ENCODE results near the gene PARD3. TPM values are rescaled to one million over a fixed set of nuclear protein-coding genes. Genes with fewer than 3 reads are reported as not detected.

The PARD3 gene
- total RNA-seq, 3 donors from 2014 or later, result 48.2 to 93.7 (median 60.6) TPM

DNA sequence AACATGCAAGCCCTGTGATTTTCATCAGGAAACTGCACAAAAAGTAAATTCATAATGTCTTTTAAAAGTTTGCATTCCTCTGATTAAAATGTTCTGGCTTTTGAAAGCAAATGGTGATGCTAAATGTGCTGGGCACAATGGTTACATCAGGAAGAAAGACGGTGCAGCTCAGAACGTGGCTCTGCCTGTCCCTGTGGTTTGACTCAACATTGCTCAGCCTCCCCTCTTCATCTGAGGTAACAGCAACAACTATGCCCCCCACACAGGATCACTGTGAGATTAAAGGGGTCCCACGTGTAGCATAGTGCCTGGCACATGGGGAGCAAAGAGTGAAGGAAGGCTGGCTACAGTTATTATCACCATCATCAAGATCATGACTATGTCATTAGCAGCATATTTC lies 44.0 kb downstream of the PARD3 start:
- Histone ChIP-seq H3K4me3 (no peak overlapping the region), H3K4me1 (no peaks in the 10 kb centered on the region), H3K27ac (peak overlapping the region; percentile 68 to 74), H3K36me3 (no peaks in the 10 kb centered on the region), H3K9me3 (no peaks in the 10 kb centered on the region), H3K27me3 (no peaks in the 10 kb centered on the region)
- no peak for TF ChIP-seq POLR2AphosphoS5 (IDR thresholded peaks at IDR 0.05)
- TF ChIP-seq POLR2A (IDR thresholded peaks at IDR 0.05), result no peak
- TF ChIP-seq, protein P1, sequence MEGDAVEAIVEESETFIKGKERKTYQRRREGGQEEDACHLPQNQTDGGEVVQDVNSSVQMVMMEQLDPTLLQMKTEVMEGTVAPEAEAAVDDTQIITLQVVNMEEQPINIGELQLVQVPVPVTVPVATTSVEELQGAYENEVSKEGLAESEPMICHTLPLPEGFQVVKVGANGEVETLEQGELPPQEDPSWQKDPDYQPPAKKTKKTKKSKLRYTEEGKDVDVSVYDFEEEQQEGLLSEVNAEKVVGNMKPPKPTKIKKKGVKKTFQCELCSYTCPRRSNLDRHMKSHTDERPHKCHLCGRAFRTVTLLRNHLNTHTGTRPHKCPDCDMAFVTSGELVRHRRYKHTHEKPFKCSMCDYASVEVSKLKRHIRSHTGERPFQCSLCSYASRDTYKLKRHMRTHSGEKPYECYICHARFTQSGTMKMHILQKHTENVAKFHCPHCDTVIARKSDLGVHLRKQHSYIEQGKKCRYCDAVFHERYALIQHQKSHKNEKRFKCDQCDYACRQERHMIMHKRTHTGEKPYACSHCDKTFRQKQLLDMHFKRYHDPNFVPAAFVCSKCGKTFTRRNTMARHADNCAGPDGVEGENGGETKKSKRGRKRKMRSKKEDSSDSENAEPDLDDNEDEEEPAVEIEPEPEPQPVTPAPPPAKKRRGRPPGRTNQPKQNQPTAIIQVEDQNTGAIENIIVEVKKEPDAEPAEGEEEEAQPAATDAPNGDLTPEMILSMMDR (IDR thresholded peaks at IDR 0.05), result no peak
- intact Hi-C loops (cut with DNase I; ENCODE audit: low total_unique reads), result no loop called here
- DNase-seq (ENCODE audit: low spot score in 2 of 2), result no peak

DNA sequence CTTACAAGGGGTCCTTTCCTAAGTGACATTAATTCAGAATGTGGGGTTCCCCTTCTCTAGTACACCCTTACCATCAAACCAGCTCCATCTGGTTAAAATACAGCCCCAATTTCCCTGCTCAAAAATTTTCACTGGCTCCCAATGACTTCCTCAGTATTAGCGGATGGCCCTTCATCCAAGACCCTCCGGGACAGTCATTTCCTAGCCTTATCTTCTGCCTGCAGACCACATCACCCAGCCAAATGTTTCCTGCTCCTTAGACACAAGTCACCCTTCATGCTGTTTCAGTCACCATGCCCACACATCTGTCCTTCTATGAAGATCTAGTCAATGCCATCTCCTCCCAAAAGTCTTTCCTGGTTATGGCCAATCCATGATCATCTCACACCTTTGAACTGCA lies 45.2 kb downstream of the PARD3 start:
- H3K4me1 ChIP-seq, result no peaks in the 10 kb centered on the region

DNA sequence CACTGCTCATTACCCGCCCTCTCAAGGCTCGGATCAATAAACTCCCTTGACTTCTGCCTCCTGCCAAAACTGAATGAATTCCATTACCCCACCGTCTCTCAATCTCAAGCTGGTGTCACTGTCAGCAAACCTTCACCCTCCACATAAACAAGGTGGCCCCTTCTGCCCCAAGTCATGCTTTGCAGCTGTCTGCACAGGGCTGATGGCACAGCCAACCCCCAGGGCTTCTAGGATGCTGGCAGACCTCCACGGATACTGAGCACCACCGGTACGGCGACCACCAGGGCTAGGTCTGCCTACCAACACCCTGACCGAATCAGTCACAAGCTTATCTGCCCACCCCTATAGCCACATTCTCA lies 46.1 kb downstream of the PARD3 start:
- Histone ChIP-seq H3K4me3 (peak overlapping the region in 2 of 3 donors; percentile 19 to 38), H3K27ac (peak overlapping the region; percentile 46 to 56), H3K36me3 (no peaks in the 10 kb centered on the region), H3K4me1 (no peaks in the 10 kb centered on the region), H3K27me3 (no peaks in the 10 kb centered on the region), H3K9me3 (no peaks in the 10 kb centered on the region)
- intact Hi-C loops (cut with DNase I; ENCODE audit: low total_unique reads), result no loop called here
- TF ChIP-seq POLR2AphosphoS5 (IDR thresholded peaks at IDR 0.05), result no peak
- TF ChIP-seq, protein P1 (IDR thresholded peaks at IDR 0.05), result no peak
- TF ChIP-seq POLR2A (IDR thresholded peaks at IDR 0.05), result no peak
- no peak for DNase-seq (ENCODE audit: low spot score in 2 of 2)

More for the DNA sequence above, 45.2 kb downstream of the PARD3 start:
- Histone ChIP-seq H3K36me3 (no peaks in the 10 kb centered on the region), H3K9me3 (no peaks in the 10 kb centered on the region), H3K4me3 (no peak overlapping the region), H3K27ac (peak overlapping the region in 1 of 2 donors; percentile 68), H3K27me3 (no peaks in the 10 kb centered on the region)
- TF ChIP-seq POLR2AphosphoS5 (IDR thresholded peaks at IDR 0.05) (no peak), POLR2A (IDR thresholded peaks at IDR 0.05) (no peak)
- TF ChIP-seq, protein P1 (IDR thresholded peaks at IDR 0.05), result no peak
- intact Hi-C loops (cut with DNase I; ENCODE audit: low total_unique reads), result no loop called here
- no peak for DNase-seq (ENCODE audit: low spot score in 2 of 2)

DNA sequence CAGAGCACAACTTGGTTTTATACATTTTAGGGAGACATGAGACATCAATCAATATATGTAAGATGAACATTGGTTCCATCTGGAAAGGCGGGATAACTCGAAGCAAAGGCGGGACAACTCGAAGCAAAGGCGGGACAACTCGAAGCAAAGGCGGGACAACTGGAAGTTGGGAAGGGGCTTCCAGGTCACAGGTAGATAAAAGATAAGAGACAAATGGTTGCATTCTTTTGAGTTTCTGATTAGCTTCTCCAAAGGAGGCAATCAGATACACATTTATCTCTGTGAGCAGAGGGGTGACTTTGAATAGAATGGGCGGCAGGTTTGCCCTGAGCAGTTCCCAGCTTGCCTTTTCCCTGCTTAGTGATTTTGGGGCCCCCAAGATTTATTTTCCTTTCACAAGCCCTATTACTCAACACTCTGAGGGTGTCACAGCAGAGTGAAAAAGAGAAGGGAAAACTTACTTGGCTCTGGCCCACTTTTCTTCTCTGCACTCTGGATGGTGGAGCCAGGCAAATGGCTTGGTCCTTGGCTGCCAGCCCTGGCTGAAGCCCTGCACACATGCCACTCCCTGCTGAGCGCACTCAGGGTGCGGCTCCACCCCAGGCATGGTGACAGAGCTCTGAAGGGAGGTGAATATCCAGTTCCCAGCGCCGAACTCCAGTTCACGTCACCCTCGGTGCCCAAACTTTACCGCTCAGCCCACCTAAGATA lies 46.7 kb downstream of the PARD3 start:
- intact Hi-C loops (cut with DNase I; ENCODE audit: low total_unique reads), result no loop called here
- Histone ChIP-seq H3K4me1 (no peaks in the 10 kb centered on the region), H3K27ac (peak overlapping the region; percentile 46 to 56), H3K4me3 (peak overlapping the region in 2 of 3 donors; percentile 19 to 38), H3K9me3 (no peaks in the 10 kb centered on the region), H3K27me3 (no peaks in the 10 kb centered on the region), H3K36me3 (no peaks in the 10 kb centered on the region)
- peak; percentile 81 to 86 for DNase-seq (ENCODE audit: low spot score in 2 of 2)
- no peak for TF ChIP-seq POLR2AphosphoS5 (IDR thresholded peaks at IDR 0.05)
- no peak for TF ChIP-seq POLR2A (IDR thresholded peaks at IDR 0.05)
- TF ChIP-seq, protein P1 (IDR thresholded peaks at IDR 0.05), result no peak

DNA sequence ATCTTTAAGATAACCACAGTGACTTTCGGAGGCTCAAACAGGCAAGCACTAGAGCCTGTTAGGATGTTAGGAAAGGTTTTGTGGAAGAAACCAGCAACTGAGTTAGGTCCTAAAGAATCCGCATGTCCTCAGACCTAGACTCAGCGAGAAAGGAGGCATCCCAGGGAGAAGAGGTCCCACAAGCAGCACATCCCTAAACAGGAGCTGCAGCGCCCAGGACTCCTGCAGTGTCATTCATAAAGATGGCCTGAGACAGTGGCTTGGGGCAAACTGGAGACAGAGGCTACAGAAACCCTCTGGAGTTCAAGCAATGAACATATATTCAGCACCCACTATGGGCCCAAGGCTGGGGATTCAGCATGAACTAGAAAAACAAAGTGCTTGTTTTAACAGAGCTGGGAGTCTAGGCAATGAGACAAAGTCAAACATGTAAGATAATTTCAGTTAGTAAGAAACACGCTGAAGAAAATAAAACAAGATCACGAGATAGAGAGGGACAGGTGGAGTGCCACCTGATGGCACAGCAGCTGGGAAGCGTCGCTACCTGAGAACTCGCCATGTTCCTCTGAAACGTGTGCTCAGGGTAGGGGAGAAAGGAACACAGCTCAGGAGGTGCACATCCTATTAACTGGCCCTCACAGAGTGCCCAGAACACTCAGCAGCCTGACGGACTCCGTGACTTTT lies 48.1 kb downstream of the PARD3 start:
- H3K4me3 ChIP-seq, result no peak overlapping the region

More for the DNA sequence above, 48.1 kb downstream of the PARD3 start:
- Histone ChIP-seq H3K9me3 (no peaks in the 10 kb centered on the region), H3K27ac (no peak overlapping the region), H3K4me1 (no peaks in the 10 kb centered on the region), H3K27me3 (no peaks in the 10 kb centered on the region), H3K36me3 (no peaks in the 10 kb centered on the region)
- intact Hi-C loops (cut with DNase I; ENCODE audit: low total_unique reads), result no loop called here
- no peak for DNase-seq (ENCODE audit: low spot score in 2 of 2)
- TF ChIP-seq, protein P1 (IDR thresholded peaks at IDR 0.05), result no peak
- TF ChIP-seq POLR2A (IDR thresholded peaks at IDR 0.05) (no peak), POLR2AphosphoS5 (IDR thresholded peaks at IDR 0.05) (no peak)
